WI38 (cell line): ENCODE measurements around the gene MFSD1.
A peak's percentile ranks its signal among the peaks of the same experiment; 100 is the strongest.

Source experiments
- H3K4me3 ChIP-seq: 2 replicates; pipeline ENCODE4 v1.5.1; 2011; ENCODE audit warnings: low read depth, mild to moderate bottlenecking, control low read depth, low read length
- CTCF ChIP-seq: IDR thresholded peaks from 2 replicates; pipeline ENCODE4 v1.5.1; 2012; ENCODE audit warnings: low read depth, mild to moderate bottlenecking, control low read depth, low read length

MFSD1 gene

GRCh38 chr3:158836312-158836711 lies 34.5 kb downstream of the MFSD1 start:
- H3K4me3 ChIP-seq = no peak overlapping the region
- TF ChIP-seq CTCF = no peak

DNA sequence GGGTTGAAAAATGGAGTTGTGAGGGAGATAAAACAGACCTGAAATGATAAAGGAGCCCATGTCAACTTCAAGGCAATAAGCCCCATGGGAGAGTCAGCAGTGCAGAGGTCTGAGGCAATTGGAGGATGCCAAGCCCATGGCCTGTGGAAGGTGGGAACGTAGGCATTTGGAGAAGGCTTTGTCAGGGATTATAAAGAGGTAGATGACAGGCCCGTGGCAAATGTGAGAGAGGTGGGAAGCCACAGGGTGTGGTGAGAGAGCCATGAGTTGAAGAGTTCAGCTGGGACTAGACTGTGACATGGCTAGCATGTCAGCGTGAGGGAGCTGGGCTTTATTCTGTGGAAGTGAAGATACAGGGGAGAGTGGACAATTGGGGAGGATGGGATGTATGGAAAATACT lies 35.4 kb downstream of the MFSD1 start:
- no peak overlapping the region for H3K4me3 ChIP-seq
- no peak for TF ChIP-seq CTCF

GRCh38 chr3:158839966-158840365 lies 38.1 kb downstream of the MFSD1 start:
- TF ChIP-seq CTCF = no peak
- no peak overlapping the region for H3K4me3 ChIP-seq

- no peak for TF ChIP-seq CTCF
Observed at GRCh38 chr3:158841387-158841786, 39.5 kb downstream of the MFSD1 start.

GRCh38 chr3:158842976-158843375 lies 41.1 kb downstream of the MFSD1 start:
- TF ChIP-seq CTCF = no peak
- H3K4me3 ChIP-seq = no peak overlapping the region

More at GRCh38 chr3:158841387-158841786, 39.5 kb downstream of the MFSD1 start:
- no peak overlapping the region for H3K4me3 ChIP-seq

DNA sequence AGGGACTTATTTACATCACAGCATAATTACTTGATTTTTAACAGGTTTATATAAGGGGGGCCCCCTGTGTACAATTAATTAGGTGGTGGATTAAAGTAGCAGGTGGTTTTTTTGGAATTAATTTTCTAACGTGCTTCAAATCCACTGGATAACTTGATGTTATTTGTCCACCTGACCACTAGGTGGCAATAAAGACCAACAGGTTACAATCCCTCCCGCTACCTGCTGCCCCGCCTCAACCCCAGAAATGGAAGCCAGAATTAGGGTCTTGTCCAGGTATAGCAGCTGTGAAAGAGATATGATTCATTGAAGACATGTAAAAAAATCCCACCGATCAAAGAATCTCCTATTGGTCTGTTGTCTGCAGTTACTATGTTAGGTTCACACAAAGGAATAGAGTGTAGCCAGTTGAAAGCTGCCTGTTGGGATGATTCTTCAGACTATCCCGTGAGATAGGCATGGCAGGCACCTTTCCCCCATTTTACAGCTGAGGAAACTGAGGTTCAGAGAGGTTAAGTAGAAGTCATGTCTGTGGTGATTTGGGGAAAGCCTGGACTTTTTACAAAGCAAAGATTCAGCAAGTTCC lies 44.0 kb downstream of the MFSD1 start:
- no peak overlapping the region for H3K4me3 ChIP-seq
- TF ChIP-seq CTCF = peak; percentile 57

GRCh38 chr3:158846803-158847451 lies 45.1 kb downstream of the MFSD1 start:
- TF ChIP-seq CTCF = no peak
- no peak overlapping the region for H3K4me3 ChIP-seq
